Mucosa of gallbladder (tissue), 1 donor: ENCODE results near the gene TTC39C. TPM values are rescaled to one million over a fixed set of nuclear protein-coding genes. Genes with fewer than 3 reads are reported as not detected.

Experiments used
- total RNA-seq: library from RNA; stranded (reverse); gene quantifications from one replicate; pipeline ENCODE4 v1.2.1, GENCODE V29; 2021
- donor health status: DM: no; HTN: no; CAD: no.

Gene TTC39C
- total RNA-seq, 1 donor from 2014 or later: 55.4 TPM

Other genes with a start within 250 kb of the TTC39C start
- gene CABYR, start 124.3 kb downstream of the TTC39C start, total RNA-seq: 3.0 TPM